WI38 (cell line): ENCODE results near the gene SLC2A11.
"Not testable (repeated sequence)": the region's sequence is repeated elsewhere in the genome, so short reads cannot be mapped to it uniquely, and the experiment has no call there.

Experiments
- H3K4me3 ChIP-seq: 2 replicates; pipeline ENCODE4 v1.5.1; 2011; ENCODE audit warnings: low read depth, mild to moderate bottlenecking, control low read depth, low read length
- CTCF ChIP-seq: IDR thresholded peaks from 2 replicates; pipeline ENCODE4 v1.5.1; 2012; ENCODE audit warnings: low read depth, mild to moderate bottlenecking, control low read depth, low read length

The SLC2A11 gene

GRCh38 chr22:23913306-23913660 is 55.6 kb downstream of the SLC2A11 start:
- peak overlapping the region; percentile 62 for H3K4me3 ChIP-seq
- TF ChIP-seq CTCF: no peak

- H3K4me3 ChIP-seq: peak overlapping the region; percentile 62
- TF ChIP-seq CTCF: no peak
Measured at GRCh38 chr22:23913661-23914353, 56.1 kb downstream of the SLC2A11 start.

GRCh38 chr22:23915290-23915689 is 57.6 kb downstream of the SLC2A11 start:
- no peak for TF ChIP-seq CTCF
- no peak overlapping the region for H3K4me3 ChIP-seq

- not testable (repeated sequence) for H3K4me3 ChIP-seq
Measured at GRCh38 chr22:23920267-23920611, 62.6 kb downstream of the SLC2A11 start.

GRCh38 chr22:23921586-23922201 is 64.0 kb downstream of the SLC2A11 start:
- H3K4me3 ChIP-seq: not testable (repeated sequence)

- H3K4me3 ChIP-seq: no peak overlapping the region
- no peak for TF ChIP-seq CTCF
Measured at GRCh38 chr22:23922921-23923320, 65.2 kb downstream of the SLC2A11 start.

- no peak for TF ChIP-seq CTCF
- no peak overlapping the region for H3K4me3 ChIP-seq
Measured at GRCh38 chr22:23925020-23925606, 67.4 kb downstream of the SLC2A11 start.

- no peak overlapping the region for H3K4me3 ChIP-seq
Measured at GRCh38 chr22:23926561-23926960, 68.9 kb downstream of the SLC2A11 start.

More at GRCh38 chr22:23926561-23926960, 68.9 kb downstream of the SLC2A11 start:
- TF ChIP-seq CTCF: no peak
